Measurements from ENCODE around the gene PPM1L.

Gene PPM1L

DNA sequence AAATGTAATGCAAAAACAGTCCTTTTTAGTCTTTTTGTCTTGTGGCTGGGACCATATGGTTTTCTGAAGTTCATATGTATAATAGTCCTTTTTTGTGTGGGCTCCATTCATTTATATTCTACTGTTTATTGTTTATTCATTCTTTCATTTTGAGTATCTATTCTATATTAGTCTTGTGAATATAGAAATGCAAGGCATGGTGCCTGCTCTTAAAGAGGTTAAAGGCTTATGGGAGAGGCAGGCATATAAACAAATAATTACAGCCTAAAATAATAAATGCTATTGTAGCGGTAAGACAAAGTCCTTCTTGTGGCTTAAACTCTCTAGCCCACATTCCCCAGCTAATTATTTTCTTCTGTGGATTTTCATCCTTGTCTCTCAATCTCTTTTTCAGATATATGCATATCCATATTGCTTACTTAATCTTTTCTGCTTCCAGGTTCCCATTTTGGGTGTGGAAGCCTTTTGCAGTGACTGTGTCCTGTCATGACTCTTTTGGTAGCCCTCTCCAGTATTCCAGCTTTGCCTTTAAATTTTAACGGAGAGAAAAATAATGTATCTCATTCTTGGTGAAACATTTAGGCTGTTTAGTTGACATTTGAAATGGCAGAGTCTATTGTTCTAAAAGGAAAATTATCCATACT is 101.6 kb downstream of the PPM1L start:
- no peak for DNase-seq

DNA sequence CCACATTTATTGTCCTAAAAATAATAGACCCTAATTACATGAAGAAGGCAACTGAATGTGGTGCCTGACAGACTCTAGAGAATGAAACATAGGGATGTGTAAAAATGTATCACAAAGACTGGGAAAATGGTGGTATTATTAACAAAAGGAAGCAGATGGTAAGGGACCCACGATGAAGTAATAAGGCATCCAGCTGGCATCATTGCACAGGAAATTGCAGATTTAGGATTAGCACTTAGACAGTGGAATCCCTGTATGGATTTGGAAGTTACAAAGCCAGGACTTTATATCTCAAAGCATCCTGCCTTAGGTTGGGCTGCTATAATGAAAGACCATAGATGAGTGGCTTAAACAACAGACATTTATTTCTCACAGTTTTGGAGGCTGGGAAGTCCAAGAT is 104.3 kb downstream of the PPM1L start:
- DNase-seq = no peak

DNA sequence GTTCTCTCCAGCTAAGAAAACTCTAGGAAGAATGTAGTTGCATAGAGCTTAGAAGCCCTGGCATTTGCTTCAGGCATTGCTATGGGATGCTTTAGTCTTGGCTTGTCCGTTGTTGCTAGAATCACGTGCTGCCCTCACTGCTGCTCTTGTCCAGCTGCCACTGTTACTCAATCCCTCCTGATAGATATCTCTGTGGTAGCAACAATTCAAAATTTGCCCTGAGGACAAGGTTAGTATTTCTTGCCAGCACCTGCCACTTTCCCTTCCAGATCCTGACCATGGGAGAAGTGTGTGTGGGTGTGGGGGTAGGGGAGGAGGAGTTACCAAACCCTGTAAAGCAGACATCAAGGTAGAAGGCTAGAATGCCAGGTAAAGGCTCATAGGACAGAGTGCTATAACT is 113.8 kb downstream of the PPM1L start:
- DNase-seq = no peak

DNA sequence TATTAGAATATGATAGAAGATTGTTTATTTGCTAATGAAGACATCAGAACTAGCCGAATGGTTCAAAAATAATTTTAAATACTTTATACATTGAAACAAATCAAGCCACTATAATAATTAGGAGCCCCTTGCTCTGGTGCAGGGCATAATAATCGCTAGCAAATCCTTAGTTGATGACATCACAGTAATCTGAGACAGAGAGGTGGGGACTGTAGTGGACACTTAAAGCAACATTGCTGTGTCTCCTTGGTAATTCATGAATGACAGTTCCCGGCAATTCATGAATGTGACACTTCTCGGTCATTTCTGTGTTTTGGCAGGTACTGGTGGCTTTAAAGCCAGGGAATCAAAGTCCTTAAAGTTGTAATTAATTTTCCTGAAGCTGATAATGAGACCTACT is 114.3 kb downstream of the PPM1L start:
- no peak for DNase-seq

- no peak for DNase-seq
These were observed 118.7 kb downstream of the PPM1L start for GRCh38 chr3:160874736-160875135.

- no peak for DNase-seq
These were observed 120.6 kb downstream of the PPM1L start for GRCh38 chr3:160876643-160877042.

DNA sequence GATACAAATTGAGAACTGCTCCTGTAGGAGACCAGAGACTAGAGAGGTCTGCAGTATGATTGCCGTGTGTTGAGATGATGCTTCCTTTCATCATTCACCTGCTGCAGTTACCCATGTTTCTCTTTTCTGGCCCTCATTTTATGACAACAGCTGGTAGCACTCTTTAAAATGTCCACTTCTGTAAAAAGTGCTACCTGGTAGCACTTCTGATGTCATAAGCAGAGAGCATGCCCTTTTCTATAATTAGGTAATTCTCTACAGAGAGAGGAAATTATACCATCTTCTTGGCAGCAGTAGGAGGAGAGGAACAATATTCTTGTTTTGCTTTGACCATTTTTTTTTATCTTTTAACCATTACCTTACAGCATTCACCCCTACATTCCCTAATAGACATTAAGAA is 123.8 kb downstream of the PPM1L start:
- DNase-seq = no peak

DNA sequence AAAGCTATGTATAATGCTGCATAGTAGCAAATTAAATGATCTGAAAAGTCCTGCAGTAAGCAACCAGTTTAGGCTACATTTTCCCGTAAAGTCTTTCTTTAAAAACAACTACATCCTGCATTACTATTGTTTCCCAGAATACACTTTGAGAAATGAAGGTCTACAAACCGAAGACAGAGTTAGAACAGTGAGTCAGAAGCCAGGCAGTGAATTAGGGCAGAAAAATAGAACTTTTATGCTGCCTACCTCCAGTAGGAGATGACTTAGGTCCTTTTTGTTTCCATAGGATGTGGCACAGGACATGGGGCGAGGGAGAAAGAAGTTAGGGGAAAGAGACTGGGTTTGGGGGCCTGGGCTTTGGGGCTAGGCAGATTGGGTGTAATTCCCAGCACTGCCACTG is 127.3 kb downstream of the PPM1L start:
- no peak for DNase-seq

- DNase-seq = no peak
These were observed 129.8 kb downstream of the PPM1L start for GRCh38 chr3:160885791-160886286.

- no peak for DNase-seq
These were observed 130.4 kb downstream of the PPM1L start for GRCh38 chr3:160886421-160886820.

GRCh38 chr3:160893207-160893606 is 137.2 kb downstream of the PPM1L start:
- no peak for DNase-seq

GRCh38 chr3:160904691-160905090 is 148.7 kb downstream of the PPM1L start:
- no peak for DNase-seq

DNA sequence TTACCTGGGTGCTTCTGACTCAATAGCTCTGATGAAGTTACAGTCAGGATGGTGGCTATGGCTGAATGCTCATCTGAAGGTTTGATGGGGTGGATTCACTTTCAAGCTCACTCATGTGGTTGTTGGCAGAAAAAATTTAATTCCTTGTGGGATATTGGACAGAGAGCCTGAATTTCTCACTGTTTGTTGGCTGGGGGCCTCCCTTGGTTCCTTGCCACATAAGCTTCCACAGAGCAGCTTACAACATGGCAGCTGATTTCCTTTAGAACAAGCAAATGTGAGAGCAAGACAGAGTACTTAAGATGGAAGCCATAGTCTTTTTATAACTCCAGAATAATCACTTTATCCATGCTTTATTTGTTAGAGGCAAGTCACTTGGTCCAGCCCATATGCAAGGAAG is 150.6 kb downstream of the PPM1L start:
- no peak for DNase-seq

- DNase-seq = no peak
These were observed 153.9 kb downstream of the PPM1L start for GRCh38 chr3:160909917-160910316.

DNA sequence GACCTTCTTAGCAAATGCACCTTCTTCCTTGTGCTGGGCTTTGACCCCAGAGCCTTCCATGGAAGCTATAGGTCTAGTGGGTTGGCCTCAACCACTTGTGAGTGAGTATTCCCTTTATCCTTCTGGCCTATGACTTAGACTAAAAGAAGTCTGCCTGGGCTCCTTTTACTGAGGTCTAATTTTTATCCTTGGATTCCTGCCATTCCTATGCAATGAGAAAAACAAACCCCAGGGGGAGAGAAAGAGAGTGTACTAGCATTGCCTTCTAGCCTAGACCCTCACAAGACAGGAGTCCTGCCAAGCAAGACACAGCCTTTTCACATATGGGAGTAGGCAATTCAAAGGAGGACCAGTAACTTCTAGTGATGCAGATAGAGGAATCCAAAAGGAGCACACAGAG is 155.4 kb downstream of the PPM1L start:
- DNase-seq = no peak

GRCh38 chr3:160916472-160916871 is 160.4 kb downstream of the PPM1L start:
- DNase-seq = no peak

- DNase-seq = no peak
These were observed 163.9 kb downstream of the PPM1L start for GRCh38 chr3:160919942-160920341.

- DNase-seq = no peak
These were observed 165.1 kb downstream of the PPM1L start for GRCh38 chr3:160921020-160921635.

DNA sequence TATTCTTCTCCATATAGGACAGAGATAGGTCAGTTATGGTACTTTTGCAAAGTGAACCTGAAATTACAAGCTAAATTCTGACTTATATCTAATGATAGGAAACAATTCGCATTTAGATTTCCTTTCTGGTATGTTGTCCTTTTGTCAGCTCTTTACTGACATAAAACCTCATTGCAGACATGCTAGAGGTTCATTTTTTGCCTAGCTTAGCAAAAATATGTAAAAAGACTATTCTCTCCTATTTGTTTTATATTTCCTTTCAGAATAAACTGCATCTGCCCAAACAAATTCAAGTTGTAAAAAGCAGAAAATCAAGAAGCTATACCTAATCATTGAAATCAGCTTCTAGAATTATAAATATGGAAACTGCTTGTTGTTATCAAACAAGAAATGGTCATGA is 168.7 kb downstream of the PPM1L start:
- DNase-seq = no peak

DNA sequence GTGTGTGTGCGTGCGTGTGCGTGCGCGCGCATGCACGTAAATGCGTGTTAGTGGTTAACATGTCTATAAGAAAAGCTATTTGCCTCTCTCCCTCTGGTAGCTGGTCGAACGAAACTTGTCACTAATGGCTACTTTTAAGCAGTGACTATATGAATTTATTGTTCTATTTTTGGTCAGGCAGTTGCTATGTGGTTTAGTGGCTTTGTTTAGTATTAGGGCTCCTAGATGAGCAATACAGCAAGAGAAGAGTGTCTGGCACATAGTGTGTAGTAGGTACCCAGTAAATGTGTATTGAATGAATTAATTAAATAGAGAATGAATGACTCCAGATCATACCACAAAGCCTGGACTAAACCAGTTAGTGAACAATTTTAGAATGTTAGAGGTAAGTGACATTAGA is 171.6 kb downstream of the PPM1L start:
- DNase-seq = no peak

- no peak for DNase-seq
These were observed 172.2 kb downstream of the PPM1L start for GRCh38 chr3:160928183-160928726.

- DNase-seq = no peak
These were observed 173.6 kb downstream of the PPM1L start for GRCh38 chr3:160929595-160929994.

- no peak for DNase-seq
These were observed 175.4 kb downstream of the PPM1L start for GRCh38 chr3:160931474-160931873.

- no peak for DNase-seq
These were observed 179.5 kb downstream of the PPM1L start for GRCh38 chr3:160935413-160936095.
